Fibroblast of skin of abdomen (primary cell): ENCODE measurements around the gene FTO.

Experiments used
- DNase-seq: peaks from one replicate; pipeline ENCODE4 v3.0.0-alpha.2; 2013

FTO gene

GRCh38 chr16:53711390-53711789 lies 7.4 kb downstream of the FTO start:
- DNase-seq = no peak

- no peak for DNase-seq
Observed at GRCh38 chr16:53712065-53712464, 8.1 kb downstream of the FTO start.

- DNase-seq = no peak
Observed at GRCh38 chr16:53713403-53714204, 9.6 kb downstream of the FTO start.

GRCh38 chr16:53714205-53715022 lies 10.5 kb downstream of the FTO start:
- no peak for DNase-seq

GRCh38 chr16:53715023-53715384 lies 11.0 kb downstream of the FTO start:
- DNase-seq = no peak

- no peak for DNase-seq
Observed at GRCh38 chr16:53717577-53717976, 13.6 kb downstream of the FTO start.

GRCh38 chr16:53721017-53721416 lies 17.1 kb downstream of the FTO start:
- no peak for DNase-seq

- no peak for DNase-seq
Observed at GRCh38 chr16:53726625-53727024, 22.7 kb downstream of the FTO start.

- DNase-seq = no peak
Observed at GRCh38 chr16:53730693-53731092, 26.7 kb downstream of the FTO start.

- DNase-seq = no peak
Observed at GRCh38 chr16:53732296-53732929, 28.5 kb downstream of the FTO start.

GRCh38 chr16:53734908-53735307 lies 31.0 kb downstream of the FTO start:
- DNase-seq = no peak

- no peak for DNase-seq
Observed at GRCh38 chr16:53736297-53736696, 32.3 kb downstream of the FTO start.

- DNase-seq = no peak
Observed at GRCh38 chr16:53737552-53737951, 33.6 kb downstream of the FTO start.

GRCh38 chr16:53740476-53740875 lies 36.5 kb downstream of the FTO start:
- peak; percentile 28 for DNase-seq

- DNase-seq = no peak
Observed at GRCh38 chr16:53740933-53741531, 37.1 kb downstream of the FTO start.

GRCh38 chr16:53741546-53741945 lies 37.6 kb downstream of the FTO start:
- DNase-seq = no peak

- no peak for DNase-seq
Observed at GRCh38 chr16:53743149-53743566, 39.2 kb downstream of the FTO start.

GRCh38 chr16:53744449-53744848 lies 40.5 kb downstream of the FTO start:
- no peak for DNase-seq

GRCh38 chr16:53745086-53745485 lies 41.1 kb downstream of the FTO start:
- peak; percentile 67 for DNase-seq

GRCh38 chr16:53745753-53746266 lies 41.9 kb downstream of the FTO start:
- DNase-seq = peak; percentile 25

- DNase-seq = no peak
Observed at GRCh38 chr16:53752560-53752959, 48.6 kb downstream of the FTO start.

GRCh38 chr16:53753431-53753830 lies 49.5 kb downstream of the FTO start:
- DNase-seq = no peak
